ENCODE data around the gene LEMD2. TPM values are rescaled to one million over a fixed set of nuclear protein-coding genes. Genes with fewer than 3 reads are reported as not detected.

Gene LEMD2
- total and polyA plus RNA-seq, 9 of the 15 experiments (the other 6 are each of a cell fraction or from before 2014, with no cell fraction given) = 0.32 to 46.3 (median 30.8) TPM

GRCh38 chr6:33738153-33738552 is 50.8 kb downstream of the LEMD2 start (continued):
- no peak for TF ChIP-seq ARNT (IDR thresholded peaks at IDR 0.05)
- no peak for TF ChIP-seq FIP1L1 (IDR thresholded peaks at IDR 0.05; ENCODE audit: low read depth, low read length, poor library complexity, severe bottlenecking)
- no peak for TF ChIP-seq SNIP1 (IDR thresholded peaks at IDR 0.05; ENCODE audit: low read depth)
- TF ChIP-seq MAFK (IDR thresholded peaks at IDR 0.05; ENCODE audit: low read length) = no peak
- TF ChIP-seq E2F5 (CRISPR knock-in tag; IDR thresholded peaks at IDR 0.05) = no peak
- TF ChIP-seq SPI1 (IDR thresholded peaks at IDR 0.05; ENCODE audit: borderline replicate concordance, low read depth, low read length) = no peak
- TF ChIP-seq KHSRP (IDR thresholded peaks at IDR 0.05) = no peak

GRCh38 chr6:33737267-33738026 is 51.5 kb downstream of the LEMD2 start:
- no peak overlapping the region for H3K4me2 ChIP-seq (ENCODE audit: insufficient read depth, low read length)
- intact Hi-C loops (cut with micrococcal nuclease) = no loop called here
- FAIRE-seq (no peak), ATAC-seq (no peak), DNase-seq (ENCODE audit: extremely low read depth in 1 of 4, low spot score in 3 of 4) (no peak)
- H3K4me1 ChIP-seq (replicated peaks in 1 of 2; ENCODE audit: control insufficient read depth in 2 of 2, insufficient read depth in 2 of 2, low read length in 2 of 2) = peaks cover 9 to 13% of the 10 kb centered on the region in 2 experiments; a peak in 4 of 5 replicates
- peak overlapping the region in 1 of 2 experiments; percentile 10; a peak in 1 of 4 replicates for H3K9ac ChIP-seq (ENCODE audit: insufficient read depth in 1 of 2, low read depth in 2 of 2, low read length in 2 of 2)
- H3K4me3 ChIP-seq = no peak overlapping the region
- no peaks in the 10 kb centered on the region for H3K79me2 ChIP-seq (ENCODE audit: control insufficient read depth, insufficient read depth, low read length)
- BruUV-seq (replicated peaks) = no TSS peak
- no peak overlapping the region for H3K27ac ChIP-seq (ENCODE audit: extremely low read depth, low read depth, low read length)
- POLR2A ChIA-PET = interaction anchor here (0.6 to 1.6 kb wide), 5 partner anchors 9 to 397 kb away, joined by 3 to 4 read pairs (median 4); no protein-coding TSS in a partner anchor
- no peaks in the 10 kb centered on the region for H3K36me3 ChIP-seq (ENCODE audit: control insufficient read depth, insufficient read depth, low read length)
- 34% methylated on average over 15 of the region's 15 CpGs for WGBS (ENCODE audit: insufficient coverage, low coverage, missing lambda C conversion rate)
- in situ Hi-C loops (cut with MboI) = no loop called here
- CTCF ChIA-PET (ENCODE audit: low intra/inter-chr PET ratio) = no interaction called here
- no peak overlapping the region for H2AFZ ChIP-seq (ENCODE audit: low read depth, low read length)
- no peaks in the 10 kb centered on the region for H3K9me3 ChIP-seq (replicated peaks; ENCODE audit: control insufficient read depth, insufficient read depth, low read depth, low read length)
- no peaks in the 10 kb centered on the region for H3K9me1 ChIP-seq (ENCODE audit: control insufficient read depth, insufficient read depth, low read length)
- H4K20me1 ChIP-seq (replicated peaks; ENCODE audit: control insufficient read depth, insufficient read depth, low read length) = peaks cover under 1% of the 10 kb centered on the region
- peaks cover 24 to 55% of the 10 kb centered on the region in 2 experiments for H3K27me3 ChIP-seq (ENCODE audit: control insufficient read depth in 2 of 2, insufficient read depth in 2 of 2, low read length in 2 of 2)
- TF ChIP-seq MYNN (IDR thresholded peaks at IDR 0.05) (no peak), MYNN (CRISPR knock-in tag; IDR thresholded peaks at IDR 0.05) (no peak), ZNF134 (CRISPR knock-in tag; conservative IDR thresholded peaks at IDR 0.05) (no peak), KHSRP (IDR thresholded peaks at IDR 0.05) (no peak), XRCC4 (IDR thresholded peaks at IDR 0.05; ENCODE audit: extremely low read depth, insufficient read depth, insufficient read length) (no peak), ELK3 (CRISPR knock-in tag; IDR thresholded peaks at IDR 0.05) (no peak), SUPT5H (IDR thresholded peaks at IDR 0.05) (no peak), ZNF589 (CRISPR knock-in tag; IDR thresholded peaks at IDR 0.05; ENCODE audit: low read depth) (no peak), U2AF2 (optimal IDR thresholded peaks at IDR 0.05; ENCODE audit: low read depth, low read length) (no peak), ZNF239 (CRISPR knock-in tag; IDR thresholded peaks at IDR 0.05) (no peak), FOSL1 (tag; conservative IDR thresholded peaks at IDR 0.05) (no peak), SRSF7 (optimal IDR thresholded peaks at IDR 0.05; ENCODE audit: low read depth, low read length) (no peak)
- TF ChIP-seq, protein P1, sequence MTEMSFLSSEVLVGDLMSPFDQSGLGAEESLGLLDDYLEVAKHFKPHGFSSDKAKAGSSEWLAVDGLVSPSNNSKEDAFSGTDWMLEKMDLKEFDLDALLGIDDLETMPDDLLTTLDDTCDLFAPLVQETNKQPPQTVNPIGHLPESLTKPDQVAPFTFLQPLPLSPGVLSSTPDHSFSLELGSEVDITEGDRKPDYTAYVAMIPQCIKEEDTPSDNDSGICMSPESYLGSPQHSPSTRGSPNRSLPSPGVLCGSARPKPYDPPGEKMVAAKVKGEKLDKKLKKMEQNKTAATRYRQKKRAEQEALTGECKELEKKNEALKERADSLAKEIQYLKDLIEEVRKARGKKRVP (CRISPR knock-in tag; IDR thresholded peaks at IDR 0.05) = no peak
- TF ChIP-seq, protein P2, sequence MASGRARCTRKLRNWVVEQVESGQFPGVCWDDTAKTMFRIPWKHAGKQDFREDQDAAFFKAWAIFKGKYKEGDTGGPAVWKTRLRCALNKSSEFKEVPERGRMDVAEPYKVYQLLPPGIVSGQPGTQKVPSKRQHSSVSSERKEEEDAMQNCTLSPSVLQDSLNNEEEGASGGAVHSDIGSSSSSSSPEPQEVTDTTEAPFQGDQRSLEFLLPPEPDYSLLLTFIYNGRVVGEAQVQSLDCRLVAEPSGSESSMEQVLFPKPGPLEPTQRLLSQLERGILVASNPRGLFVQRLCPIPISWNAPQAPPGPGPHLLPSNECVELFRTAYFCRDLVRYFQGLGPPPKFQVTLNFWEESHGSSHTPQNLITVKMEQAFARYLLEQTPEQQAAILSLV (tag; IDR thresholded peaks at IDR 0.05) = no peak

Data from K562 (cell line).